NCI-H748 (cell line): ENCODE data around the gene TAL1.

Source experiments
- DNase-seq: peaks from one replicate; lab custom pipeline; 2025; ENCODE audit not compliant: unreplicated experiment; lab: John Stamatoyannopoulos, UW

TAL1 gene

DNA sequence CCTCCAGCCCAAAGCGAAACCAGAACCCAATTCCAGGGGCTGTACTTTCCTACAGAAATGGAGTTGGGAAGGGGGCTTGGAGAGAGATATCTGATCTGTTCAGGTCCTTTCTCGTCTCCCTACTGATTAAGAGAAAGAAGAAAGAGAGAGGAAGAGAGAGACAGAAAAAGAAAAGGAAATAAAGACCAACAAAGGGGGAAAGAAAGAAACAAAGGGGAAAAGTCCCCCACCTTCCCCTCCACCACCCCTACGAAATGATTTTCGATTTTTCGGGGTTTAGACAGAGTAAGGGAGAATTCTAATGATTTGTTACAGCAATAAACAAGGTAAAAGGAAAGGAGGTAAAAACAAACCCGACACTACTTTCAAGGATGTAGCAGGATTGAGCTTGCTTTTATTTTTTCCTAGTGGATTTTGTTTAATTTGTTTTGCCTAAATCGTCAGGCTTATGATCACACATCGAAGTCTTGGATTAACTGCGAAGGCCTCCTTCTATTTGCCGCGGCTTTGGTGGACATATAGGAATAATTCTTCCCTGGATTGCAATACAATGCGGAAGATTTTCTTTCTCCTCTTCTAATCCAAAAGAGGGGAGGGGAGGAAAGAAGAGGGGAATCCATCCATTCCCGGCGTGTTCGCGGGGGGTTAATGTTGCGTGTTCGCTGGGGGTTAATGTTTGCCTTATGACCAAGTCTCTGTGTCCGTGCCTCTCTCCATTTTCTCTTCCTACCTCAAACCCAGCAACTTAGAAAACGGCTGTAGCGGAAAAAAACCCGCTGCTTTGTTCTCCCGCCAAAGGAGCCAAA lies 1.9 kb downstream of the TAL1 start:
- no peak for DNase-seq

DNA sequence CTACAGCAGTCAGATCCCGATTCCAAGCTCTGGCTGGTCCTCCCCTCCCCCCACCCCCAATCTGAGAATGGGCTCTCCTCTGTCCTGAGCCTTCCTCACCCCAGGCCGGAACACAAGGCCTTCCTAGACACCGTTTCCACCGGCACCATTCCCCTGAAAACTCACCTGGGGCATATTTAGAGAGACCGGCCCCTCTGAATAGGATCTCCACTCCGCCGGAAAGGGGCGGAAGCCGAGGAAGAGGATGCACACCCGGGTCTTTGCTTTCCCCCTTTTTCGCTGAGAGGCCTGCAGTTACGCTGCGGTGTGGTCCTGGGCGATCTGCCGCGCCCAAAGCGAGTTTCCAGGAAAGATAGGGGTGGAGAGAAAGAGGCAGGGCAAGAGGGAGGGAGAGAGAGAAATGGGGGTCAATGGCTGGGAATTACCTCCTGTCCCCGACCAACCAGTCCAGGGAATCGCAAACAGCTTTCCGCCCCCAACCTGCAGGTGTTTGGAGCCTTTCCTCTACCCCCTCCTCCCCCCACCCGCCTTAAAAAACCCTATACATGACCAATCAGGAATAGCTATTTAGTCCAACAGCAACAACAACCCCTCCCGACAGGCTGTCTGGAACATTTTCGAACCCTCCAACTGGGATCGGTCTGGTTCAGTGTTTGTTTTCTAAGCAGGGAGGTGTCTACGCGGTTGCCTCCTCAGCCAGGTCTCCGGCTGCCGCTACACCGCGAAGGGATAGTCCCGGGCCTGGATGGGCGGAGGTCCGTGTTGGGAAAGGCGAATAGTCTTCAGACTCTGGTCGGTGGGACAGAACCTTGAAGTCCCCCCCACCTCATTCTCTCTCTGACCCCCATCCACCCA lies 2.8 kb downstream of the TAL1 start:
- DNase-seq = peak; percentile 3

DNA sequence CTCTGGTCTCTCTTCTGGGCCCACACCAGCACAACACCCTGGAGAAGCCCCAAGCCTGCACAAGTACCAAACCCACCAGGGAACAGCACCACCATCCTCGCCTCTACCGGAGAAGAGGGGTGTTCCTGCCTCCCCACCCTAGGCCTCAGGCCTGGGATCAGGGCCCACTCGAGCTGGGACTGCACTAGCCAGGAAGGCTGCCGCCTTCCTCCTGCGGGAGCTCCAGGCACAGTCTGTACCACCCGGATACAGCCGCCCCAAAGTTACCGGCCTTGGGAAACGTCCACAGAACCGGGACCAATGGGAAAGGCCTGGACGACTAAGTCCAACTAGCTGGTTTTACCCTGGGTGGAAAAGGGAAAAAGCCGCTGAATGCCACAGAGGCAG lies 3.4 kb downstream of the TAL1 start:
- DNase-seq = no peak

DNA sequence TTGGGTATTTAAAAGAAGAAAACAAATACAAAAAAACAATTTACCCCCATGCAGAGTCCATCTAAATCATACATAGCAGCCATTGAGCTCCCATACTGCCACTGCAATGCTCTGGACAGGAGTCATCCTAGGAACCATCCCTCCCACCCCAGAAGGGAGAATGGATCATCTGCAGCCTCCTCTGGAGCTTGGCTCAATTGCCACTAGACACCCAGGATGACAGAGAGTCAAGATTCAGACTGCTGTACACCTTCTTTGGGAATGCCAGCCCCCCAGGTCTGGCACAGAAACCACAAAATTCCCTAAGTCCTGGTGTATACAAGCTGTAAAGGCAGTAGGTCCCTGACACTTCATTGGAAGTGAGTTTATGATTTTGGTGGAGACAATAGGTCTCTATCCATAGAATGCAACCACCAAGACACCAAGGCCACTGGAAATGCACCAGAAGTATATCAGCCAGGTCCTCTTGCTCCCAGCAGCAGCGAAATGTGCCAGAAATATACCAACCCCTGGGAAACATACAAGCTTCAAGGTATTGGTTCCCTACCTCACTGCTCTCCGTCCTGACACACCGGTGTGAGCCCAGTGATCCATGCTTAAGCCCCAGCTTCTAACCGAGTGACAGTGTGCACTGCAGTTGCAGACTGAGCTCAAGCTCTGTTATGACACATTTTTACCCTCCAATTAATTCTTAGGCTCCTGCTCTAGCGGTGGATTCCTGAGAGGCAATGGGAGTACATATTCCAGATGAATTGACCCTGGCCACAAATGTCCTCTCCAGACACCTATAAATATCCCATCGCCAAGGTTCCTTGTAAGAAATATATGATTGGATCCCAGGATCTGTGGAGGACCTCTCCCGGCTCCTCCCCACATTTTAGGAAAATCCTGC lies 4.4 kb downstream of the TAL1 start:
- no peak for DNase-seq

DNA sequence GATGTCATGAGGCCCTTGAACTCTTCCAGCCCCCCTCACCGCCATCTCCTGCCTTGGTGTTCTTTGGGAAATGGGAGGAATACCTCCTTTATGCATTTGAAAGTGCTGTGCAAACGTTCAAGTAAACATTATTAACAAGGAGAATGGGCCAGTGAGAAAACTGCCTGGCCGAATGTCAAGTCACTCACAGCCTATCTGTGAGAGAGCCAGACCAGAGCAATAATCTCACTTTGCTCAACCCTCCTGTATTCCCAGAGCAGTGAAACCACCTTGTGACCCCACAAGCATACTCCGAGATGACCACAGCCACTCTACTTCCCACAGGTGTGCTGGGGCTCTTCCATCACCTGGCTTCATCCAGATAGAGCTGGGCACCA lies 5.2 kb downstream of the TAL1 start:
- DNase-seq = no peak

DNA sequence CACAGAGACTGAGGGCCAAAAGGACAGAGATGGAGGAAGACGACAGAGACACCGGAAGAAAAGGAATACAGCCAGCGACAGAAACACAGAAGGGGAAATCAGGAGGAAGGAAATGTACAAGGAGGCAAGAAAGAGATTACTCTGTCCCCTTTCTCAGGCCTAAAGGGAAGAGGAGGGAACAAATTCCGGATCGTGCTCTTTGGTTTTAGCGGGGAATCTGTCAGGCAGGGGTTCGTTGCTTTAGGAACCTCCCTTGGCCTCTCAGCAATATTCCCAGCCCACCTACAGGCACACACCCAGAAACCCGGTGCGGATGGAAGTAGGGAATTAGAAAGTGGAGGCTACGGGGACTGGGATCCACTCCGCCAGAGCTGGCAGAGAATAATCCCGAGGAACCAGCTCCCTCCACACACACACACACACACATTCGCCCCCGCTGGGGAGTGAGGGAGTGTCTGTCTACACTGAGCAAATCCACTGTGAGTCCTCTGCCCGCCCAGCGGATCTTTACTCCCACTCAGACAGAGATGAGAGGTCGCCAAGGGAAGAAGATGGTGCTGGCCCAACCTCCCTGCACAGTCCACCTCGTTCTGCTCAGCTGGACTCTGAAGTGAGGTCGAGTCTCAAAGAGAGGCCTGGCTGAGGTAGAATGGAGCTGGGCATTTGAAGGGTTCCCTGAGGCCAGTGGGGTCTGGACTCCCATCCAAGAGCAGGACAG lies 5.7 kb downstream of the TAL1 start:
- DNase-seq = peak; percentile 8

DNA sequence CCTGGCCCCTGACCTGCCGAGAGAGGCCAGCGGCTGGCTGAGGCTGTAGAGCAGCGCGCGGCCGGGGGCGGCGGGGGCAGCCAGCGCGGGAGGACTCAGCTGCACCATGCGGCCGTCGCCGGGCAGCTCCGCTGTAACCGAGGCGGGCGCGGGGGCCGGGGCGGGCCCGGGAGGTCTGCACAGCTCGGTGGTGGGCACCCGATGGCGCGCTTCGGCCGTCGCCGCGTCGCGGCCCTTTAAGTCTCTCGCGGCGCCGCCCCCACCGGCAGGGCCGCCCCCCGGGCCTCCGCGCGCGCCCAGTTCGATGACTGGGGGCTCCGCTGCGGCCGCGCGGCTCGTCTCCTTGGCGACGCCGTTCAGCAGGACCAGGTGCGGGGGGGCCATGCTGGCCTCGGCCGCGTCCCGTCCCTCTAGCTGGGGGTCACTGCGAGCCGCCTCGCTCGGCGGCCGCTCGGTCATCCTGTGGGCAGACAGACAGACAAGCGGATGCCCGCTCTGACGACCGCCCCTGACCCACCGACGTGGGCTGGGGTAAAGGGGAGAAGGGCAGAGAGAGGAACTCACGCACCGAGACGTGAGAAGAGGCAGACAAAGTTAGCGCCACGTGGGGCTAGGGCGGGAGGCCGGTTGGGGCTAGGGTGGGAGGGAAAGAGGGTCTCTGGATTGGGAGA lies 6.5 kb downstream of the TAL1 start:
- DNase-seq = peak; percentile 68

DNA sequence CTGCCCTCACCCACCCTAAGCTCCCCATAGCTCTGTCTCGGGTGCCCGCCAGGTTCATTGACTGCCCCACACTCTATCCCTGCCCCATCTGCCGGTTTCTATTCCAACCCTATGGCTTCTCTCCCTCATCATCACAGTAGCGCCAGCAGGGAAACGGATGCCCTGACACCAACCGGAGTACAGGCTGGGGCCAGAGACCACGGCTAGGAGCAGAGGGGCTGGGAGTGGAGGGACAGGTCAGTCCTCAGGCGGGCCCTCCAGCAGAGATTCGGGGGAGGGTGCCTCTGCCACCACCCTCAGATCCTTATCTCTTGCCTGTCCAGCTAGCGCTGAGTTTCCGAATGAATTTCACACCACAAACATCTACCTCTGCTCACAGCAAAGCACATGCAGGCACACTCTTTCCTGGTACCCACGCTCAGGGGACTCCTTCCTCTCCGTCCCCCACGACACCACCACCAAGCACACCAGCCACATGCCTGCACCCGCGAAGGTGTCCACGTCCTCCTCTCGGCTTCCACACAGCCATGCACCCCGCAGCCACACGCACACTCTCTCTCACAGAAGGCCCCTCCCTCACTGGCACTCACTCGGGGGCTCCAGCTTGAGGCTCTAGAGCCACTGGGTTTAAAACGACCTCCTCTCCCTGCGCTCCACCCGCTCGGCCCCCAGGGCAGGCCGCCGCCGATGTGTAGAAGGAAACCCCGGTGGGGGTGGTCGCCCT lies 7.2 kb downstream of the TAL1 start:
- DNase-seq = peak; percentile 49

DNA sequence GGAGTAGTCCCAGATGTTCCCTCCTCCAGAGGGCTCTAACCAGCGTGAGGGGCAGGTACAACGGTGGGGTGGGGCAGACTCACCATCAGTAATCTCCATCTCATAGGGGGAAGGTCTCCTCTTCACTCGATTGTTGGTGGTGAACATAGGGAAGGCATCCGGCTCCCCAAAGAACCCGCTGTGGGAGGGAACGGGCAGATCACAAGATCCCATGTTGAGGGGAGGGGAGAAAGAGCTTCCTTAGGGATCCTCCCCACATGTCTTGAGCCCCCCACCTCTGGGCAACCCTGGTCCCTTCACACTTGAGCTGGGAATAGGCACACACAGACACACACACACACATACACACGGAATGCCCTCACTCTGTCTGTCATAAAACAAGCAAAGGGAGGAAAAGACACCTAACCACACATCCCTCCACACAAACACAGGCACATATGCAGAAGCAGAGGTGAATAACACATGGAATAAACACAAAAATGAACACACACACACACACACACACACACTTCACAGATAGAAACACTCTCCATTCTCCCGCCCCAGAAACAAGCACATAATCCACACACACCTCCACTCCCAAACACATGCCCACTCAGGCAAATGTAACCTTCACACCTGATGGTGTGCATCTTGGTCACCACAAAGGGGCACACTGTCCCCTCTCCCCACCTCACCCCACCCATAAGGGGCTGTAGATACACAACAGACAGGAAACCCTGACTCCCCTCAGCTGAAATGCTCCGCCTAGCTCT lies 7.9 kb downstream of the TAL1 start:
- DNase-seq = no peak

DNA sequence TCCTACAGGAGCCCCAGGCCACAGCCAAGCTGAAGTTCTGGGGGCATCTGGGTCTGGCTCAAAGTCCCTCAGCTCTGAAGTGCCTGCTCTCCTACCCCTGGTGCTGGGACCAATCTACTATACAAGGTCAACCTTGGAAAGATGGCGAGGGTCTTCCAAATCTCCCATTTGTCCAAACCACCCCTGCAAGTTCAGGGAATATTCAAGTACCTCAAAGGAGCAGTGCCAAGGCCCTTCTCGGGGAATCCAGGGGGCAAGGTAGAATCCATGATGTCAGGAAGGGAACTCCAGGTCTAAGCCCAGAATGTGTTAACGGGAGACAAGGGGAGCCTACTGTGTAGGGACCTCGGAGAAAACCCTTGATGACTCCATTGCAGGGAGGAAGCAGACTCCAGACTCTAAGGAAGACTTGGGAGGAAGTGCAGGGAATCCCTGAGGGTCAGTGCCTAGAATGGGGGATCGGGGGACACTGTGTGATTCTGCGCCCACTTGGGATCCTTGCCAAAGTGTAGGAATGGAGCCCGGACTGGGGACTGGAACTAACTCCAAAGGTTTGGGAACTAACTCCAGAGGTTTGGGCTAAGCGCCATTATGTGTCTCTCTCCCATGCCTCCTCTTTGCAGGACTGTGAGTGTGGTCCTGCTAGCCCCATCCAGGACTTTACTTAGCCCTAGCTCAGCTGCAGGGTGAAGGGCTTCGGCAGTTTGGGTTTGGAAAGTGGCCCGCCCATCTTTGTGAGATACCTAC lies 8.7 kb downstream of the TAL1 start:
- no peak for DNase-seq

DNA sequence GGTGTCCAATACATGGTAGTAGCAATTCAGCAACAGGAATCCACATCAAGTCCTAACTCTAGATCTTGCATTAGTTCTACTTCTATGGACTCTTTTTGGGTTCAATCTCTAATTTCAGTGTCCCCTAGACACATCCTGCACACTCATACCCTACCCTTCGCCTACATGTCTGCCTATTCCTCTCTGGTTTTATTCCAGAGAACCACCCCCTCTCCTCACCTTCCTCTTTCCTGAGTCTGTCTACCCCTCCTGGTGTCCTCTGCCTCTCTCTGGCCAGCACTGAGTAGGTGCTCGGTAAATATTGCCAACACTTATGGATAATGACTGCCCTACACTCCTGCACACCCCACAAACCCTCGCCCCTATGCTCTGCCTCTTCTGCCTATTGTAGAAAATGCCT lies 9.5 kb downstream of the TAL1 start:
- no peak for DNase-seq

DNA sequence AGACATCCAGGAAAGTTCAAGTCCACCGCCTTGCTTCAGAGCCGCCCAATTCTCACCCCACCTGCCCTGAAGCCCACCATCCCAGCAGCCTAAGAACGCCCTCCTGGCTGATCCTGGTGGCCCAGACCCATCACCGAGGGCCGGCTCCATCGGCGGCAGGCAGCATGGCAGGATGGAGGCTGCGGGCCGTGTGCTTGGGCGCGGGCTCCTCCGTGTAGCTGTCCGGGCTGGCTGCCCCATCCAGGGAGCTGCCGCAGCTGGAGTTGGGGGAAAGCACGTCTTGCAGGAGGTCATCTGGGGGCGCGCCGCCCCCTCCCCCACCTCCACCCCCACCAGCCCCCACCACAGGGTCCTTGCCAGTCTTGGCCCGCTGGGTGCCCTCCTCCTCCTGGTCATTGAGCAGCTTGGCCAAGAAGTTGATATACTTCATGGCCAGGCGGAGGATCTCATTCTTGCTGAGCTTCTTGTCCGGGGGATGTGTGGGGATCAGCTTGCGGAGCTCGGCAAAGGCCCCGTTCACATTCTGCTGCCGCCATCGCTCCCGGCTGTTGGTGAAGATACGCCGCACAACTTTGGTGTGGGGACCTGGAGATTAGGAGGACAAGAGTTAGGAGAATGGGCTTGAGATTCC lies 12.3 kb downstream of the TAL1 start:
- no peak for DNase-seq

DNA sequence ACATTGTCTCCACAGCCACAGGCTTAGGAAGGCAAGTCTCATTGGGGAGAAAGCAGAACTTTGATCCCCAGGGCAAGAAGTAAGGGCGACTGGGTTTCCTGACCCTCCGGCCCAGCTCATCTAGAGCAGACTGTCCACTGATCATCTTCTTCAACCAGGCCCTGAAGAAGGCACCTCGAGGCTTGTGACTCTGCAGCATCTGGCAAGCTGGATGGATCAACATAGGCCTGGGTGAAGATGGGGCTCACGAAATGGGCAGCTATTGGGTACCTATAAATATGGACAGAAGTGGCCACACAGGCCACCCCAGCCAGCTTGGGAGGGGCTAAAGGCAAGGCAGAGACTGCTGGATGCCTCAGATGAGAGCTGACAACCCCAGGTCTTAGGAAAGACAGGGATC lies 13.0 kb downstream of the TAL1 start:
- DNase-seq = no peak

DNA sequence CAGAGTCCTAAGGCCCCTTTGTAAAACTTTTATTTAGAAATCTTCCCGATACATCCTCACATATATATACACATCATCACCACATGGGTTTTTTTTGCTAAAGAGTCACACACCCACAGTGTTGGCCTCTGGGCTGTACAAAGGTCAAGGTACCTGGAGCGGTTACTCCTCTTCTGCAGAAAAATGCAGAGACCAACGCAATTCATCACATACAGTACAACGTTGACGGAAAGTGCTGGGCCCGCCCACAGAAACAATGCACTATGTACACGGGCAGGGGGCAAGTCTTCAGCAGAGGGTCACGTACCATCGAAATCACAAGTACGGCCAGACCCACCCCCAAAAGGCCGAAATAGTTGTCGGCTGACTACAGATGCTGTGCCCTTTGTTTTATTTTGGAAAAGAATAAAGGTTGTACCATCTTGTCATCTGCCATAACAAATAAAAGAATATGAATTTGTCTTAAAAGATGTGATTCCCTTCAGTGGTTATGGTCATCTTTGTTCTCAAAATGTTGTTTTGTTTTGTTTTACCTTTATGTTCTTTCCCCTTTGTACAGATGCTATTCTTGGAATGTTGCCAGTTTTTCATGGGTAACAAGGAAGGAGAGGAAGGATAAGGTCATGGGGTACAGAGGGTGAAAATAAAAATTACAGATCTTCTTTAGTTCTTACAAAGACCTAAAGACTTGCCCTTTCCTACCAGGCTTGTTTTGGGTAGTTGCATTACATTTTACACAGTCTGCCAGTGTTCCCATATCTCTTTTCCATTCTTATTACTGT lies 15.6 kb downstream of the TAL1 start:
- no peak for DNase-seq

DNA sequence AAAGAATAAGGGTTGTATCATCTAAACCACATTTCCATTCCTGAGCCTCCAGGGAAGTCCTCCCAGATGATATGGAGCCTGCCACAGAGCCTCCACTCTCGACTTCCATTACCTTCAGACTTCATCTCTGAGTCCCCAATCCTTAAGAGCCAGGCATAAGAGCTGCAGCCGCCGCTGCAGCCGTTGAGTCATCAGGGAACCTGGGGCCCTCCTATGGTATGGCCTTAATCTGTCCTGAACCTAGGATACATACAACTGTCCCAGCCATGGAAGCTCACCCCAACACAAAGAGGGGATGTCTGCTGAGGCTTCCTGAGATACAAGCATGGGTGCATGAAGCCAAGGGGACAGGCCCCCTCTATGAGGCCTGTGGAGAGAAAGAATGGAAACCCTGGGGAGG lies 16.3 kb downstream of the TAL1 start:
- no peak for DNase-seq

DNA sequence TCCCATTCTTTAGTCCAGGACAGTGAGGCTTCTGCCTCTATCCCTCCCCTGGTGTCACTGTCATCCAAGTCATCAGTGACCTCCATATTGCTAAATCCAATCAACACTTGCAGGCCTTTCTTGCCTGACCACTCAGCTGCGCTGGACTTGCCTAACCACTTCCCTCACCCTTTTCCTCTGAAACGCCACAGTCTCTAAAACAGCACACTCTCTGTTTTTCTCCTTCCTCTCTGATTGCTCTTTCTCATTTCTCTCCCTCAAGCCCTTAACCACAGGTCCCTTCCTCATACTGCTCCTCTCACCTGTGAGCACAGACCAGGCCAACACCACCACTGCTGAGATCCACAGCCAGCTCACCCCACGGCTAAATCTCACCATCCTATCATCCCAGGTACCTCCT lies 17.5 kb downstream of the TAL1 start:
- DNase-seq = no peak
